Iris pigment epithelial cell (primary cell): ENCODE data around the gene B3GLCT.
"Not testable (repeated sequence)": the region's sequence is repeated elsewhere in the genome, so short reads cannot be mapped to it uniquely, and the experiment has no call there.

Source experiments
- DNase-seq: peaks from one replicate; pipeline ENCODE4 v3.0.0-alpha.2; 2011; ENCODE audit warnings: low read depth

The B3GLCT gene

GRCh38 chr13:31184451-31184850 lies 15.3 kb upstream of the B3GLCT start:
- DNase-seq, result no peak

DNA sequence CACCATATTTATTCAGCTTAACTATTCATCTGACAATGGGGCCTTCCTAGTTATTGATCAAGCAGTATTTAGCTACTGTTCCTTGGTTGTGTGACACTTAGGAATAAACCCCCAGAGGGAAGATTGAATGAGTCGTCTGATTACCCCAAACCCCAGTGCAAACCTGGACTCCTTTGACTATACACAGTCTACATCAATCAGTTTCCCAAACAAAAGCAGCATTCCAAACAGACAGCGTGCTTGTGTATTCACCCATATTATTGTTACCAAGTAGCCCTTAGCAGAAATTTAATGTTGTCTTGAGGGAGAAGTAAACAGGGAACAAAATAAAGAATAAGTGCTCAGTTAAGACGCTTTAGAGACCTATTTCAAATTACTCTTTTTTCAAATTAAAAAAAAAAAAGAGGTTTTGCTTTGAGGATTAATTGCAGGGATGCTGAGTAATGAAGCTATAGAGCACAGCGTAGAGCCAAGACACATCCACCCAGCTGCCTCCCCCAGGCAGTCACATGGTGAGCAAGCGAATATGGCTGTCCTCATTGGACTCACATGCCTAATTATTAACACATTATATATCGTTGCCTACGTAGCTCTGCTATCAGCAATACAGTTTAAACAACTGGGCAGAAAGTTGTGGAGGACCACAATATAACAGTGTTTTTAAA lies 14.7 kb upstream of the B3GLCT start:
- DNase-seq, result no peak

- DNase-seq, result no peak
These were observed 8.0 kb upstream of the B3GLCT start for GRCh38 chr13:31191748-31192147.

DNA sequence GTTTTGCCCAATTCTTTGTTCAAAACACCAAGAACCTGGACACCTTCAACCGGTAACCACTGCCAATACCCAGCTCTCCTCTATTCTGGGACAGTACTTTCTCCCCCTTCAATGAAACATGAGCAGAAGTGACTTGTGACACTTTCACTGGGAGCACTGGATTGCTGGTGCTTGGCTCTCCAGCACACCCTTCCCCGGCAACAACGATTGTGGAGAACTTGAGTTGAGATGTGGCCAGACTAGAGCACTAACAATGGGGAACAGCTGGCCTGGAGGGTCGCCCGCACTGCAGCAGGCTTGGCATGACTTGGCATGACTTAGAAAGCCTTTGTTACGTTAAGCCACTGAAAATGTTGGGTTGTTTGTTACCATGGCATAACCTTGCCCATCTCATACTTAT lies 7.5 kb upstream of the B3GLCT start:
- no peak for DNase-seq

- DNase-seq, result no peak
These were observed 4.2 kb upstream of the B3GLCT start for GRCh38 chr13:31195616-31196015.

DNA sequence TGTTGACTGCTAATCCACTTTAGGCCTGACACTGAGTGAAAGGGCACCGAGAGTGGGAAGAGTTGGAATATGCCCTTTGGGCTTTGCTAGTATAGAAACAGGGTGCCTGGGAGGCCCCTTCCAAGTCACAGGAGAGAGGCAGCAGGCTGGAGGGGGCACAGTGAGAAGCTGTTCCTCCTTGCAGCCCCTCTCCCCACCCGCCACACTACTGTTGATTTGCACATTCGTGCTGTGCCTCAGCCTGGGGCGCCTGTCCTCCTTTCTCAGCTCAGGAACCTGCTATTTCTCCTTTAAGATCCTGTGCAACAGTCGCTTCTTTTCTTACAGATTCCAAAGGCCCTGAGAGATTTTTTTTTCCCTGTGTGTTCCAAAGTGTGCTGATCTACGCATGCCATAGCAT lies 2.8 kb upstream of the B3GLCT start:
- DNase-seq, result no peak

DNA sequence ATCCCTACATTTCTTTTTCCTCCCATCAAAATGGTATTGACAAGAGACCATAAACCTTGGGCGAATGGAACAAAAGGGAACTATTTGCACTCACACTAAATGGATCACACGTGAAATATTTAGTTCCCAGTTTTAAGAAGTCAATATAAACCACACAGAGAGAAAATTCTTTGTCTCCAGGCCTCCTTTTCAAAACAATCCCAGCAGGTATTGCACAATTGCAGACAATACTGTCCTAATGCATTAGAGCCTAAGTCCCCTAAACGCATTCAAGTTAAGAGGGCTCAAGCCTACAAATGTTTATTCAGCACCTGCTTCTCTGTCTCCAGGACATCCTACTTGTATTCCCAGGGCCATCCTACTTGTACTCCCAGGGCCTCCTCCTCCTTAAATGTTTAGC lies 1.3 kb upstream of the B3GLCT start:
- no peak for DNase-seq

DNA sequence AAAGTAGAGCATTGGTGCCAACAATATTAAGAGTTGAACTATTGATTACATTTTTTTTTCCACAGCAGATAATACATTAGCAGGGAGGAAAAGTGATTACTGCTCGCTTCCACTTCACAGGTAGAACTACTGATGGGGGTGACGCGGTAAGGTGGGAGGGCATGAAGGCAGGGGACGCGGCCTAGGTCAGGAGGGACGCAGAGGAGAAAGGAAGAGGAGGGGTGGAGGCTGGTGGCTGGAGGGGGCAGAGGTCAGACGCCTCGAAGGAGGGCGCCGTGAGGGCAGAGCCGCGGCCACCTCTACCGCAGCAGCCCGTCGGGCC lies 287 bp upstream of the B3GLCT start:
- DNase-seq, result no peak

DNA sequence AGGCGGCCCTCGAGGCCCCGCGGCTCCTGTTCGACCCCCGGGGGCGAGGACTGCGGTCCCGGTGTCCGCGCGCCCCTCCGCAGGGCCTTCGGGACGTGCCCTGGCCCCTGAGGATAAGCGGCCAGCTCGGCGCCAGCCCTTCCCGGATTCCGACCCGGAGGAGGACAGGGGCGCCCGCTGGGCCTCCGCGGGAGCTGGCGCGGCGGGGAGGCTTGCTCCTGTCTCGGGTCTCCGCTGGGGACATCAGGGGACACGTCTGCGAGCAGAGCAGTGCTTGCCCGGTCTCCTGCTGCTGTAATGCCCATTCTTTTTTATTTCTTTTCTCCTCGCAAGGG lies 829 bp downstream of the B3GLCT start:
- DNase-seq, result peak; percentile 20

DNA sequence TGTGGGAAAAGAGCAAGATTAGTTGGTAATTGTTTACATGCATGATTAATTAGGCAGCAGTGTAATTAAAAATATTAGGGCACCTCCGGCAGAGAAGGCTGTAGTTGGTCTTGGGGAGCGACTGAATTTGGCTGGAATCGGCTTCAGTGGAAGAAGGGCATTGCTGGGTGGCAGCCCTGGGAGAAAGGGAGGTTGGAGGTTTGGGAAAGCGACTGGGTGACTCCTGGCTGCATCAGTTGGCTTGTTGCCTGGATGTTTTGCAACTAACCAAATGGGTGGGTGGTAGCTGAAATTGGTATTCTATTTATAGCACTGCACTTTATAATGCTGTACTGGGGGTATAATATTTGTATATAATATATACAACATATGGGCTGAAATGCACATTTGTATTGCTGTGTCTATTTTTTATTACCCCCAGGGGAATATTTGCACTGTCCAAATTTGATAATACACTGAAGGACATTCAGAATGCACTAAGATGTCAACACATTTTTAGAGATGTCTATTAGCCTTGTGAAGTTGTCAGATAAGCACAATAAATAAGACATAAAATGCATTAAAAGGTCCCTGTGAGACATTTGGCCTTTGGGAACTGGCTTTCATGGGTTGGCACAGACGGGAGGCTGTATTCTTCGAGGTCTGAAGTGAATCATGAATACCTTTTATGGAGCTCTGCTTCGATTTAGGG lies 1.7 kb downstream of the B3GLCT start:
- peak; percentile 35 for DNase-seq

GRCh38 chr13:31204592-31204991 lies 4.8 kb downstream of the B3GLCT start:
- peak; percentile 76 for DNase-seq

DNA sequence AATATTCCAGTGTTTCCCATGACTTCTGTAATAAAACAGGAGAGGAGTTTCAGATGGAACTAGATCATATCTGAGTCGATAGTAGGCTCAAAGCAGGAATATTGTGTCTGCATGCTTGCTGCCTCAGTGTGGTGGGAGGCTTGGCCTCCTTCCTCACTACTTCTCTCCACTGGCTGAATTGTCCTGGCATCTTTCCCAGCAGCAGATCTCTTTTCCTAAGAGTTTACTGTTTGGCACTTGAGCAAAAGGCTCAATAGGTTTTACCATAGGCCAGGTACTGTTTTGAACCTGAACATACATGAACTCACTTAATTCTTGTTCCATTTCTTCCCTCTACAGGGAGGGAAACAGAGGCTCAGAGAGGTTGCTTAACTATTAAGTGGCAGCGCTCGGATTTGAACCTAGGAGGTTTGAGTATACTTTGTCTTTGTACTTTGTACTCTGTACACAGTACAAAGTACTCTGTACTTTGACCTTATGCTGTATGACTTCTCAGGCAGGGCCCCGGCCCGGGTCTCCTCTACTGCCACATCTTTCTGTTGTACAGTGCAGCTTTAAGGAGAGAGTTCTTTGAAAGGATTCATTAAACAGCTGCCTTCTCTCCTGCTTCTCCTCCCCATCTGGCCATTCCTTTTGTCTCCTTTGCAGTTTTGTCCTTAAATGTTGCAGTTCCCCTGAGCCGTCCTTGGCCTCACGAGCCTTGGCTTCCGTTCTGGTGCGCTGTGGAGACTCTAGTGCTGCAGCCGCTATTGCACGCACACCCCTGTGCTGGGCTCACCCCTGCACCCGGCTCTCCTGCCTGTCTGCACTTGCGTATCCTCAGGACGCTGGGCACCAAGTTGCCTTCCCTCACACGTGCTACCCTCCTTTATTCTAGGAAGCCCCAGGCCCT lies 8.1 kb downstream of the B3GLCT start:
- peak; percentile 64 for DNase-seq

DNA sequence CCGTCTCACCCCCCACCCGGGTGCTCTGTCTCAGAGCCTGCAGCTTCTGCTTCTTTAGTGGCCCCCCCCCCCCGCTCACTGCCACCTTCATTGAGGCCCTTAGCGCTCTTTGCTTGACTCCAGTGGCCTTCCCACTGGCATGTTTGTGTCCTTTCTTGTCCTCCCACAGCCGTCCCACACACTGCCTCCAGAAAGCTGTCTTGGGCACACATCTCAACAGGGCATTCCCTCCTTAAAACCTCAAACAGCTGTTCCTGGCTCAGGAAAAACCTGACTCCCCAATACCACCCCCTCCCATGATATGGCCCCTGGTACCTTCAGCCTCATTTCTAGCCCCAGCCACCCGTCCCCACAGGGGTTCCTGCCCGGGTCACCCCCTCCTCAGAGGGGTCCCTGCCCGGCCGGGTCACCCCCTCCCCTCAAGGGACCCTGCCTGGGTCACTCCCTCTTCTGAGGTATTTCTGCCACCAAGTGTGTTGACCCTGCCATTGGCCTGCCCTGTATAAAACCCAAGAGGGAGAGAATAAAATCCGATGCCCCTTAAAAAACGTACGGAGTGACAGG lies 8.9 kb downstream of the B3GLCT start:
- DNase-seq, result no peak

DNA sequence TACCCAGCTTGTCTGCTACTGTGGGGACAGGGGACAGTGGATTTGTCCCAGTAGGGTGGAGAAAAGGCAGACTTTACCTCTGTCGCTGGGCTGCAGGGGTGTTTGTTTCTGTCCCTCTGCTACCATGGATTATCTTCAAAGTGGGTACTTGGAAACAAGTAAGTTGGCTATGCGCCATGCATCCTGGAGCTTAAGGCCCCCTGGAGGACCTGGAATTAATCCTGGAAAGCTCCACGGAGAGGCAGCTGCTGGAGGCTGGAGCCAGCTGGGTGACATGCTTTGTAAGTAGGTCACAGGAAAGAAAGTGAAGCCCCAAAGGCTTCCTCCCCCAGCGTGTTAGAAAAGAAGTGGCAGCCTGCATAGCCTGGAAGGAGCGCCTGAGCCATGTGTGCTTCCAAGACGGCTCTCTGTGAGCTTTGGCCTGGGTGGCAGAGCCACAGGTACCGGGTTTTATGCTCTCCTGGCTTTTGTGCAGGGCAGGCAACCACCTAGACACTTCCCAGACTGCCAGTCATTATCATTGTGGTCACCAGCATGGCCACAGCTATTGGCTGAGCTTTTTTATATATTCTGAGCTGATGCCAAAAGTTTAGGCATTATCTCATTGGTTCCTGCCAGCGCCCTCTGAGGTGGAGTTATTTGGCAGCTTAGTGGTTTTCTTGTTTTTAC lies 9.5 kb downstream of the B3GLCT start:
- peak; percentile 24 for DNase-seq

DNA sequence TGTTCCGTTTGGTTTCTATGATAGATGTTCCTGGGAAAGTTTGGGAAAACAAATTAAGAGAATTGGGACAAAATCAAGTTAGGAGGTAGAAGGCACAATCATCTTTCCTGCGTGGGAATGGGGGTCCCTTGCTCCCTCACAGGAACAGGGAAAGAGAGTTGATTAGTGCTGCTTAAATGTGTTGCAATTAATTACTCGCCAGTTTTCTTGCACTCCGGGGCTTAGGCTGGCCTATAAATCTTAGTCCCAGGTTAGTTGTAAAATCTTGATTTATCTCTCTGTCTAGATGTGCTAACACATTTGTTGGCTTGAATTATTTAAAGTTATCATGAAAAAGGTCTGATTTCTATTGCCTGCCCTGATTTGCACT lies 10.1 kb downstream of the B3GLCT start:
- no peak for DNase-seq

GRCh38 chr13:31213651-31214289 lies 14.0 kb downstream of the B3GLCT start:
- peak; percentile 21 for DNase-seq

DNA sequence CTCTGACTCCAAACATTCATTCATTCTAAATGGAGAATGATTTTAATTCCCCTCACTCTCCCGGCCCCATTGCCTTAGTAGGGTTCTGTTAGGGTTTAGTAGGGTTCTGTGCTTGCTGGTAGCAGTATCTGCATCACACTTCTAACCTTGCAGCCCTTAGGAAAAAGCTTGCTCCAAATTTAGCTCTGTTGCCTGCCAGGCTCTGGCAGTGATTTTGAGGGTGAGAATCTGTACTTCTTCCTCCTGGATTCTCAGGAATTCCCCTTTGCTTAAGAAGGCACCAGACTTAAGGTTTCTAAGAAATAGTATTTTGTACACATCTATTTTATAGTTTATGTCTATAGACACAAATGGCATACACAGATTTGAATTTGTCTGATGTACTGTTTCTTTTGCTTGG lies 14.7 kb downstream of the B3GLCT start:
- DNase-seq, result no peak

DNA sequence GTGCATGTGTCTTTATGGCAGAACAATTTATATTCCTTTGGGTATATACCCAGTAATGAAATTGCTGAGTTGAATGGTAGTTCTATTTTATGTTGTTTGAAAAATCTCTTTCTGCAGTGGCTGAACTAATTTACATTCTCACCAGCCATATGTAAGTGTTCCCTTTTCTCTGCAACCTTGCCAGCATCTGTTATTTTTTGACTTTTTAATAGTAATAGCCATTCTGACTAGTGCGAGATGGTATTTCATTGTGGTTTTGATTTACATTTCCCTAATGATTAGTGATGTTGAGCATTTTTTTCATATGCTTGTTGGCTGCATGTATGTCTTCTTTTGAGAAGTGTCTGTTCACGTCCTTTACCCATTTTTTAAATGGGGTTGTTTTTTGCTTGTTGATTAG lies 17.1 kb downstream of the B3GLCT start:
- not testable (repeated sequence) for DNase-seq

DNA sequence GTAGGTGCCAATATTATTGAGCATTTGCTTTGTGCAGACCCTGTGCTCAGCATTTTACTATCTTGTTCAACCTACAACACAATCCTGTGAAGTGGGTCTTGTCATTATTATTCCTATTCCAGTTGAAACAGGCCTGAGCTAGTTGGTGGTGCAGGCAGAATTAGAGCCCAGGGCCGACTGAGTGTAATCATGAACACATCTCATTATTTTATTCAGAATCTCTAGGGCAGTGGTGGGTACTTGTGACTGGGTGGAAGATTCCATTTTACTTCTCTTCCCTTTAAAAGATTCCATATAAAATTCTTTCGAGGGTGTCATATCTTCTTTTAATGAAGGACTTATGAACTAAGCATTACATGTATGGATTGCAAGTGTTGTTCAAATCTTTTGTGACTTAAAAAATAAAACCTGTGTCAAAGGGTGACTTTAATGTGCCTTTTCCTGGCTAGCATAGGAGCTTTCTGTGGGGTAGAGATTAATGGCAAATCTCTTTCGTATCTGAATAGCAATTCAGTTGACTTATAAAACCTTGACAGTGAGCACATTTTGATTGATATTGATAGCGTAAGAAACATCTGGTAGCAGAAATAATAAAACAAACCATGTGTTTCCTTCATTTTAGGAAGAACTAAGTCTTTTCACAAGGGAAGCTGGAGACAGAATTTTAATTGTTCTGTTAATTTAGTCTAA lies 20.3 kb downstream of the B3GLCT start:
- DNase-seq, result no peak

DNA sequence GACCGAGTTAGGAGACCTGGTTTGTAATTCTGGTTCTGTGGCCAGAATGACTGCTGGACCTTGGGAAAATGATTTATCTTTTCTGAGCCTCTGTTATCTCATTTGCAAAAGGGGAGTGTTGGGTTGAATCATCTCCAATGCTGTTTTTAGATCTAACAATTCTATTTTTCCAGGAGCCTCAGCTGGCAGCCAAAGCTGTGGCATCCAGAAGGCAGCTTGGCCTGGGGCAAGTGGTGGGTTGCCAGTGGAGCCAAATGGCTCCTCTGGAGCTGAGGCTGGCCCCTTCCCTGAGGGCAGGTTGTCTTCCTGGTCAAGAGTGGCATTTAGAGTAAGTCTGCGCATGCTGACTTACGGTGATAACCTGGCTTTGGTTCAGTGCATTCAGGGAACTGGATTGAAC lies 21.3 kb downstream of the B3GLCT start:
- no peak for DNase-seq

DNA sequence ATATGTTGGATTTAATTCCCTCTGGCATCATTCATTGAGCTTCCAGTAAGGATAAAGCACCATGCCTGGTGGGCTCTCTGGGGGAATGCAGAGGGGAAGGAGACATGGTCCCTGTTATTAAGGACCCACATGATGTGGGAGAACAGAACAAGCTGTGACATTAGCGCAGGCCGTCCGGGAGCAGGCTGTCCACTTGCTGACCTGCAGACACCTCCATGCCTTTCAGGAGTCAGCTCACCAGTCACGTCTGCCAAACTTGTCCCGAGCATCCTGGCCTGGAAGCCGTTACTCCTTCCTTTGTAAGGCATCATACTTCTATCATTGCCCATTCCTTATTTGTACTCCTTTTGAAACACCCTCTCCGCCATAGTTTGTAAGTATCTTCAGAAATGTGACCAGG lies 23.4 kb downstream of the B3GLCT start:
- no peak for DNase-seq
